H9 (cell line): ENCODE measurements around the gene CARD11. TPM values are rescaled to one million over a fixed set of nuclear protein-coding genes. Genes with fewer than 3 reads are reported as not detected.

Experiments
- DNase-seq: peaks from one replicate; pipeline ENCODE4 v3.0.0-alpha.2; 2017
- H2AFZ ChIP-seq: one replicate; pipeline ENCODE4 v1.6.1; 2013; ENCODE audit warnings: mild to moderate bottlenecking, low read length, control low read depth, moderate library complexity
- H2AK5ac ChIP-seq: 2 replicates; pipeline ENCODE4 v1.6.1; 2013; ENCODE audit warnings: low read length, control low read depth, mixed read lengths; ENCODE audit not compliant: insufficient read length
- H2BK120ac ChIP-seq: one replicate; pipeline ENCODE4 v1.6.1; 2013; ENCODE audit warnings: low read depth, mild to moderate bottlenecking, low read length, control low read depth, inconsistent platforms; ENCODE audit not compliant: poor library complexity, severe bottlenecking
- H2BK12ac ChIP-seq: 2 replicates; pipeline ENCODE4 v1.6.1; 2013; ENCODE audit warnings: low read length, control low read depth, mixed read lengths, low read depth; ENCODE audit not compliant: insufficient read length
- H2BK15ac ChIP-seq: 2 replicates; pipeline ENCODE4 v1.6.1; 2013; ENCODE audit warnings: low read depth, low read length, control low read depth
- H2BK20ac ChIP-seq: one replicate; pipeline ENCODE4 v1.6.1; 2013; ENCODE audit warnings: low read depth, mild to moderate bottlenecking, low read length, control low read depth, inconsistent platforms; ENCODE audit not compliant: poor library complexity, severe bottlenecking
- H2BK5ac ChIP-seq: 2 replicates; pipeline ENCODE4 v1.6.1; 2013; ENCODE audit warnings: low read length, control low read depth, mixed read lengths; ENCODE audit not compliant: insufficient read length
- H3K14ac ChIP-seq: 2 replicates; pipeline ENCODE4 v1.6.1; 2013; ENCODE audit warnings: low read length, control low read depth; ENCODE audit not compliant: insufficient read depth
- H3K18ac ChIP-seq: 2 replicates; pipeline ENCODE4 v1.6.1; 2013; ENCODE audit warnings: low read depth, mild to moderate bottlenecking, mixed read lengths, low read length, control low read depth; ENCODE audit not compliant: insufficient read length
- H3K23ac ChIP-seq: 2 replicates; pipeline ENCODE4 v1.6.1; 2013; ENCODE audit warnings: low read length, control low read depth, mixed read lengths, low read depth; ENCODE audit not compliant: insufficient read length
- H3K23me2 ChIP-seq: 2 replicates; pipeline ENCODE4 v1.6.1; 2013; ENCODE audit warnings: low read depth, mild to moderate bottlenecking, mixed read lengths, low read length, control low read depth; ENCODE audit not compliant: insufficient read length, poor library complexity, severe bottlenecking
- H3K27ac ChIP-seq: 2 replicates; pipeline ENCODE4 v1.5.1; 2013; ENCODE audit warnings: low read length, control low read depth, mixed read lengths, low read depth; ENCODE audit not compliant: insufficient read length
- H3K27me3 ChIP-seq: 2 replicates; pipeline ENCODE4 v1.6.1; 2013; ENCODE audit warnings: low read length, control low read depth, inconsistent platforms; ENCODE audit not compliant: insufficient read depth
- H3K4ac ChIP-seq: 2 replicates; pipeline ENCODE4 v1.6.1; 2013; ENCODE audit warnings: low read depth, mild to moderate bottlenecking, control low read depth, inconsistent platforms, low read length, moderate library complexity
- H3K4me1 ChIP-seq: 2 replicates; pipeline ENCODE4 v1.6.1; 2013; ENCODE audit warnings: low read length, control low read depth, inconsistent platforms; ENCODE audit not compliant: insufficient read depth
- H3K4me2 ChIP-seq: 2 replicates; pipeline ENCODE4 v1.6.1; 2013; ENCODE audit warnings: low read length, control low read depth, mixed read lengths; ENCODE audit not compliant: insufficient read length, insufficient read depth
- H3K56ac ChIP-seq: 2 replicates; pipeline ENCODE4 v1.6.1; 2013; ENCODE audit warnings: low read depth, mild to moderate bottlenecking, mixed read lengths, low read length, control low read depth; ENCODE audit not compliant: insufficient read length
- H3K79me1 ChIP-seq: 2 replicates; pipeline ENCODE4 v1.6.1; 2013; ENCODE audit warnings: low read depth, mild to moderate bottlenecking, moderate library complexity, low read length, control low read depth, inconsistent platforms; ENCODE audit not compliant: insufficient read depth, poor library complexity, severe bottlenecking
- H3K79me2 ChIP-seq: 2 replicates; pipeline ENCODE4 v1.6.1; 2013; ENCODE audit warnings: low read length, control low read depth, inconsistent platforms; ENCODE audit not compliant: insufficient read depth
- H3K9ac ChIP-seq: 2 replicates; pipeline ENCODE4 v1.6.1; 2013; ENCODE audit warnings: low read length, control low read depth, mixed read lengths; ENCODE audit not compliant: insufficient read length; ENCODE audit errors: extremely low read depth
- H3K9me3 ChIP-seq: one replicate; pipeline ENCODE4 v1.6.1; 2013; ENCODE audit warnings: low read depth, low read length, inconsistent platforms; ENCODE audit not compliant: control insufficient read depth
- H3T11ph ChIP-seq: one replicate; pipeline ENCODE4 v1.6.1; 2013; ENCODE audit warnings: mild to moderate bottlenecking, low read length, control low read depth, inconsistent platforms
- H4K20me1 ChIP-seq: one replicate; pipeline ENCODE4 v1.6.1; 2013; ENCODE audit not compliant: control insufficient read depth, insufficient read length, insufficient read depth
- H4K5ac ChIP-seq: 2 replicates; pipeline ENCODE4 v1.6.1; 2013; ENCODE audit warnings: low read depth, mild to moderate bottlenecking, mixed read lengths, low read length, control low read depth; ENCODE audit not compliant: insufficient read length
- H4K8ac ChIP-seq: replicated peaks from 2 replicates; pipeline ENCODE4 v1.6.1; 2013; ENCODE audit warnings: low read length, control low read depth, mixed read lengths, low read depth; ENCODE audit not compliant: insufficient read length
- H4K91ac ChIP-seq: 2 replicates; pipeline ENCODE4 v1.6.1; 2013; ENCODE audit warnings: low read depth, mild to moderate bottlenecking, moderate library complexity, mixed read lengths, low read length, control low read depth; ENCODE audit not compliant: insufficient read length
- H3K27ac Mint-ChIP-seq, 3 experiments: 2 replicates in 2 of 3; 3 replicates in 1 of 3; pipeline ENCODE4 v1.8.0; 2020 to 2021; ENCODE audit warnings: mixed read lengths in 3 of 3, mild to moderate bottlenecking in 1 of 3, moderate library complexity in 1 of 3
- H3K27me3 Mint-ChIP-seq: 2 replicates; pipeline ENCODE4 v1.8.0; 2021; ENCODE audit warnings: low read depth, mild to moderate bottlenecking, moderate library complexity, mixed read lengths
- H3K36me3 Mint-ChIP-seq, 3 experiments: 2 replicates in 2 of 3; 3 replicates in 1 of 3; pipeline ENCODE4 v1.8.0; 2020 to 2021; ENCODE audit warnings: low read depth in 3 of 3, mixed read lengths in 3 of 3; ENCODE audit not compliant: insufficient read depth in 1 of 3
- H3K4me1 Mint-ChIP-seq, 2 experiments: 2 replicates each; pipeline ENCODE4 v1.8.0; 2020; ENCODE audit warnings: mixed read lengths in 2 of 2
- H3K4me3 Mint-ChIP-seq, 2 experiments: 2 replicates in 1 of 2; 3 replicates in 1 of 2; pipeline ENCODE4 v1.8.0; 2020 to 2021; ENCODE audit warnings: mild to moderate bottlenecking in 2 of 2, mixed read lengths in 2 of 2, moderate library complexity in 1 of 2
- H3K9me3 Mint-ChIP-seq, 2 experiments: 2 replicates in 1 of 2; 3 replicates in 1 of 2; pipeline ENCODE4 v1.8.0; 2020; ENCODE audit warnings: mild to moderate bottlenecking in 2 of 2, mixed read lengths in 2 of 2, moderate library complexity in 1 of 2
- CTCF ChIP-seq: fragments of 200-600 bp; sonication (generic); conservative IDR thresholded peaks from 3 replicates; pipeline ENCODE4 v1.8.0; 2021; ENCODE audit warnings: antibody characterized with exemption, mild to moderate bottlenecking
- WGBS: extraction: QIAGEN DNeasy Blood & Tissue Kit; methylation state at CpG from one replicate; pipeline ENCODE4 v1.1.7; 2013; ENCODE audit warnings: missing lambda C conversion rate, low lambda C conversion rate, mixed read lengths; ENCODE audit not compliant: insufficient read length; ENCODE audit errors: extremely low coverage; 5-methylcytosine and 5-hydroxymethylcytosine counted together
- total RNA-seq: library from RNA; stranded (reverse); gene quantifications from 2 replicates; pipeline ENCODE4 v1.2.1, GENCODE V29; 2021

Gene CARD11
- total RNA-seq, 1 experiment from 2014 or later = 20.0 TPM

GRCh38 chr7:2975821-2976371, 67.8 kb downstream of the CARD11 start:
- no peak for TF ChIP-seq CTCF
- Histone ChIP-seq H3T11ph (no peak overlapping the region), H4K5ac (no peak overlapping the region), H2BK120ac (no peak overlapping the region), H3K14ac (no peak overlapping the region), H2BK12ac (no peak overlapping the region), H2BK5ac (no peak overlapping the region), H3K18ac (no peak overlapping the region), H3K9ac (no peak overlapping the region), H2AFZ (no peak overlapping the region), H3K79me1 (no peaks in the 10 kb centered on the region), H3K9me3 (no peaks in the 10 kb centered on the region), H3K4ac (no peak overlapping the region), H3K23ac (no peak overlapping the region), H3K79me2 (no peaks in the 10 kb centered on the region), H2AK5ac (no peak overlapping the region), H3K23me2 (no peaks in the 10 kb centered on the region), H3K4me2 (no peak overlapping the region), H4K20me1 (no peaks in the 10 kb centered on the region), H3K4me1 (no peaks in the 10 kb centered on the region; the same call in 1 of the 2 replicates), H2BK20ac (no peak overlapping the region), H3K27ac (no peak overlapping the region), H3K27me3 (no peaks in the 10 kb centered on the region), H3K56ac (no peak overlapping the region), H4K8ac (no peak overlapping the region), H2BK15ac (no peak overlapping the region), H4K91ac (no peak overlapping the region)
- no peak for DNase-seq
- peaks cover 18 to 21% of the 10 kb centered on the region in 2 experiments for H3K4me1 Mint-ChIP-seq
- no CpG with 5 or more reads among the region's 11 CpGs for WGBS
- no peak overlapping the region; a peak in 1 of 7 replicates for H3K27ac Mint-ChIP-seq
- no peaks in the 10 kb centered on the region; a peak in 1 of 7 replicates for H3K36me3 Mint-ChIP-seq
- H3K27me3 Mint-ChIP-seq = peaks cover 1% of the 10 kb centered on the region; the same call in 1 of the 2 replicates
- no peak overlapping the region for H3K4me3 Mint-ChIP-seq
- no peaks in the 10 kb centered on the region for H3K9me3 Mint-ChIP-seq
